ENCODE data around the gene SLC22A12.
A peak's percentile ranks its signal among the peaks of the same experiment; 100 is the strongest.

The SLC22A12 gene

DNA sequence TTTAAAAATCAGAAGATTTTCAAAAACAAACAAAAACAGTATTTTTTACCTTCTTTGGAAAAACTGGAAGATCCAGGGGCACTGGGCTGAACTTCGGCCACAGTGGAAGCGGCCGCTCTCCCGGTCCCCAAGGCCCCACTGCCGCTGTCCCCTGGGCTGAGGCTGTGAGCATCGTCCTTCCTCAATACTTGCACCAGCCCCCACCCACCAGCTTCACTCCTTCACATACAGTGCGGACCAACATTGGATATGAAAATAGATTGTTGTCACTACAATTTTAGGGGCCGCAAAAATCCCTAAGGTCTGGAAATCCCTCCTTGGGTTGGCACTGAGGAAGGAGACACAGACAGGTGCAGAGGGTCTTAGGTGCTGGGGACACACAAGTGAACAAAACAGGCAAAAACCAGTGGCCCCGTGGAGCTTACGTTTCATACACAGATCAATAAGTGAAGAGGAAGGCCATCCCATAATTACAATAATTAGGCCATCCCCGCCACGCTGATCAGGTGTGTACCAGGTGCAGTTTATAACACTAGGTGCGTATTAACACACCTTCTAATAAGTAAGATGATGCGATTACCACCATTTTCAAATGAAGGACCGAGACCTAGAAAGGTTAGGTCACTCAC is 28.2 kb upstream of the SLC22A12 start:
- DNase-seq (ENCODE audit: extremely low read depth in 1 of 2, low read depth in 1 of 2) = no peak

DNA sequence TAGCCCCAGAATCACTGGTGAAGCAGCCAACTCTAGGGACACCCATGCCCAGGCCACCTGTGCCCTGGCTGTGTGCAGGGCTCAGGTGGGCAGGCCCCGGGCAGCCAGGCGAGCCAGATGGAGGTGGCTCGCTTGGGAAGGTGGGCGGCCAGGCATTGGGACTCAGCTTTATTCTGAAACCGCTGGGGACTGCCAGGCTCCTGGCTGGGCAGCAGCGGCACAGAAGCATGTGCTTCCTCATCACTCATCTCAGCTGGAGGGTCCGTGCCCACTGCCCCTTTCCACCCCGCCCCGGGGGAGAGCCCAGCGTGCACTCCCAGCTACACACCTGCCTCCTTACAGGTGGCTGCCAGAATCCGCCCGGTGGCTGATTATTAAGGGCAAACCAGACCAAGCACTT is 27.1 kb upstream of the SLC22A12 start:
- no peak for DNase-seq (ENCODE audit: extremely low read depth in 1 of 2, low read depth in 1 of 2)

DNA sequence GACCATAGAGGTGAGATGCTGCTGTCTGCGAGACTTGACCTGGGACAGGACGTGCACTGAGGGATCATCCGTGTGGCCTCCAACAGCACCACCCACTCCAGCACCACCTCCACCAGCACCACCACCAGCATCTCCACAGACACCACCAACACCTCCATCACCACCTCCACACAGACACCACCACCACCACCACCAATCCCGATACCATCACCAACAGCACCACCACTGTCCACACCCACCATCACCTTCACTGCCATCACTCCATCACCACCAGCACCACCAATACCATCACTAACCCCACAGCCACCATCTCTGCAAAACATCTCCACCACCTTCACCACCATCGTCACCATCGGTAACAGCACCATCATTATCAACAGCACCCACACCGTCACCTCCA is 26.6 kb upstream of the SLC22A12 start:
- DNase-seq (ENCODE audit: extremely low read depth in 1 of 2, low read depth in 1 of 2) = no peak

DNA sequence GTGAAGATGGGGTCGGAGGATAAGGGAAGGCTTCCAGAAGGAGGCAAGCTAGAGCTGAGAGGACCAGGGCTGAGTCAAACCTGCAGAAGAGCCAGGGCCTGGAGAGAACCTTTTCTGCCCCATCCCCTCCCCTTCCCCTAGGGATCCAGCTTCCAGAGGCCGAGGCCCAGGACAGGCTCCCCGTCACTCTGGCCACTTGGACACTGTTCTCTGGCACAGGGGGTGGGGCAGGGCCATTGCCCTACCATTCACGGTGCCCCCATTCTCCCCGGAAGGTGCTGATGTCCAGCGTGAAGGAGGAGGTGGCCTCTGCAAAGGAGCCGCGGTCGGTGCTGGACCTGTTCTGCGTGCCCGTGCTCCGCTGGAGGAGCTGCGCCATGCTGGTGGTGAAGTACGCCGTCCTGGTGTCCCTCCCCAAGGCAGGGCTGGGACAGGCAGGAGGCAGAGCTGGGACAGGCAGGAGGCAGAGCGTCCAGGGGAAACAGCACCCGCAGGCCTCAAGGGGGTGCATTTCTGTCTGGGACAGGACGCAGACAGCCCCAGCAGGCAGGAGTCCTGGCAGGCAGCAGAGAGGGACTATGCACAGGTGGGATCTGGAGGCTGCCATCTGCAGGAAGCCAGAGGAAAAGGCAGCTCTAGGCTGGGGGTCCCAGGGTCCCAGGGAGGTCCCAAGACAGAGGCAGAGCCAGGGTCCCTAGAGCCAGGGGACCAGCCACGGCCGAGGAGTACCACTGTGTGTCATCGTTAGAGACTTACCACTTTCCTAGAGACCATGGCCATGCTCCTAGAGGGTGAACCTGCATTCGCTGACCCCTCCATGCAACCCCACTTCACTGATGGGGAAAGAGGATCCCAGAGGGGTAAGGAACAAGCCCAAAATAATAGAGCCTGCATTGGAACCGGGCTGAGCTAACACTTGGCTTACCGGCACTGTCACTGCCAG is 25.8 kb upstream of the SLC22A12 start:
- no peak for DNase-seq (ENCODE audit: extremely low read depth in 1 of 2, low read depth in 1 of 2)

DNA sequence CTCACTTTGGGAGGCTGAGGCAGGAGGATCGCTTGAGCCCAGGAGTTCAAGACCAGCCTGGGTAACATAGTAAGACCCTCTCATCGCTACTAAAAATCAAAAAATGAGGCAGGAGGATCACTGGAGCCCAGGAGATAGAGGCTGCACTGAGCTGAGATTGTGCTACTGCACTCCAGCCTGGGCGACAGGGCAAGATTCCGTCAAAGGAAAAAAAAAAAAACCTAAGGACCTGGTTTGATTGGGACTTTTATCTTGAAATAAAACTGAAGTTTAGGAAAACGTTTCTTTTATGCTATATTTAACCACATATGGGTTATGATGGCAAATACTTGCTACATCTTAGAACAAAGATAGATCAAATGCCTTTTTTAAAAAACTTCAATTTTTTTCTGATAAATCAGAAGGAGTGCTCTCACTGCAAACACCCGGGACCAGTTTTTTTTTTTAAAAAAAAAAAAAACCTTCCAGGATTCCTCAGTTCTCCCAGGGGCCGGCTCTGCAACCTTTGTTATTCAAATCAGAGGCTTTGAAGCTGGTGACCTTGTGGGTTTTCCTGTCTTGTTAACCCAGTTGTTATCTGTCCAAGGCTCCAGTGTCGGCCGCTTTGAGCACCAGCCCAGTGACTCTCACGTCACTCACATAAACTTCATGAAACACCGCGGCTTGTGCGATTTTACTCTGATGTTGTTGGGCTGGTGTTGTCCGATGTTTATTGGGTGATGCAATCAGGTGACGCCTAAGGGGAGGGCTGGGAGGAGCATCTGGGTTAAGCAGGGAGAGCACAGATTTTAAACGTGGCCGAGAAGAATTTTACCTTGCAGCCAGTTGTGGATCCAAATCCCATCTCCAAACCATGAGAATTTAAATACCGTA is 24.7 kb upstream of the SLC22A12 start:
- peak in 1 of 2 donors; percentile 14 for DNase-seq (ENCODE audit: extremely low read depth in 1 of 2, low read depth in 1 of 2)

DNA sequence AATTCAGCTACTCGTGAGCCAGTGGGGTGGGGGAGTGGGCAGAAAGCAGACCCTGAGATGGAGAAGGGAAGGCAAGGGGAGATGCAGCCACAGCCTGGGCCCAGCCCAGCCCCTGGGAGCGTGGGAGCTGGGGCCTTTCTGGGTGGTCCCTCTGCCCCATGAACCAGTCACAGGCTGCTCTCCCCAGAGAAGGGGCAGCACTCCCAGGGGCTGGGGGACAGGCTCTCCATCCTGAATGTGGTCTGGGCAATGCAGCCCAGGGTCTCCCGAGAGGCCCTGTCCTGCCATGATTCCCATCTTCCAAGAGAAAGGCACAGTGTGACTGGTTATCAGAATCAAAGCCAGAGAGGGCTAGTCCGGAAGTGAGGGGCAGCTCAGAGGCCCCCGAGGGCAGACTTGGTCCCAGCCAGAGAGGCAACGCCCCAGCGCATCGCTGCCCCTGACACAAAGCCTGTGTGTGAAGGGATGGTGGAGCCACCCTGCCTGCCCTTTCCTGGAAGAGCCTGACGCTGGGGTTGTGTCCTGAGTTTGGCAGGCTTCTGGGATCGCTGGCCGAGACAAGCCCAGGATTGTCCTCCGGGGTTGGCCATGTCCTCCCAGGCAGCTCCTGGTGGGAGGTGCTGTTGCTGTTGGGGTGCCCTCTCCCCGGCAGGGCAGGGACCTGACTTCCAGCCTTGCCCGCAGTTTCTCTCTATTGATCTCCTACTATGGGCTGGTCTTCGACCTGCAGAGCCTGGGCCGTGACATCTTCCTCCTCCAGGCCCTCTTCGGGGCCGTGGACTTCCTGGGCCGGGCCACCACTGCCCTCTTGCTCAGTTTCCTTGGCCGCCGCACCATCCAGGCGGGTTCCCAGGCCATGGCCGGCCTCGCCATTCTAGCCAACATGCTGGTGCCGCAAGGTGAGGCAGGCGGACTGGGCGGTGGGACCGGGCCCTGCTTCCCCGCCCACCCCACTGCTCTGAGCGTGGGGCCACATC is 23.8 kb upstream of the SLC22A12 start:
- DNase-seq (ENCODE audit: extremely low read depth in 1 of 2, low read depth in 1 of 2) = no peak

DNA sequence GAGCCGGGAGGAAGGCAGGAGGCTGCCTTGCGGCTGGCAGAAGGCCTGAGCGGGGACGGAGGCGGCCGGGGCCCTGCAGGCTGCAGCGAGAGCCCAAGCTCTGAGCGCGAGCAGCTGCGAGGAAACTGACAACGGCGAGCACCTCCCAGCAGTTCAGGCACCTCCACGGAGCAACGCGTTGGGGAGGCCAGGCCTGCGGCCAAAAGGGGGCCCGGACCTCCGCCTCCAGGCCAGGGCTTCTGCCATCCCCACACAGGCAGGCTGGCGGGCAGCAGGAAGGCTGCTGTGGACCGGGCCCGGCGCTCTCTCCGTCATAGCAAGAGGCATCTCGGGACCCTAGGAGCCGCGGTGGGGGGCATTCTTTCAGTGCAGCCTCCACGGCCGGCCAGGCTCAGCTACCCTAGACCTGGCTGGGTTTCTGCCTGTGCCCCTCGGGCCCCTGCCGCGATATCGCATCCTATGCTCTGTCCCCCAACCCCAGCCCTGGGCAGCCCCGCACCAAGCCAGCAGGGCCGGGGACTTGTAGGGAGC is 22.9 kb upstream of the SLC22A12 start:
- no peak for DNase-seq (ENCODE audit: extremely low read depth in 1 of 2, low read depth in 1 of 2)

DNA sequence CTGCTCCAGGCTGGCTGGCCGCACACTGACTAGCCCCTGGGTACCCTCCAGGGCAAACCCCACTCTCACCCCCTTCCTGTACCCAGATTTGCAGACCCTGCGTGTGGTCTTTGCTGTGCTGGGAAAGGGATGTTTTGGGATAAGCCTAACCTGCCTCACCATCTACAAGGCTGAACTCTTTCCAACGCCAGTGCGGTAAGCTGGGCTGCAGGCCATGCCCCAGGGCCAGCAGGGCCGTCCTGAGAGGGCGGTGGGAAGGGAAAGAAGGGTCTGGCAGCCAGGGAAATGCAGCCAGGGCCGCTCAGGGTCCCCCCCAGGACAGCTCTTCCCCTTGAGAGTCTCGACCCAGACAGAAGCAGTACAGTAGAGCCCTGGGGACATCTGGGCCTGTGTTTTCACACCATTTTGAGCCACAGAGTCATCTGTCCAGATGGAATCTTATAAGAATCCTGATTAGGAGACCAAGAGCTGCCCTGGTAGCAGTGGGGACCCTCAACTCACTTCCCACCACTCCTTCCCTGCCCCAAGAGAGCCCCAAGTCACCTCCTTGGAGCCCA is 22.4 kb upstream of the SLC22A12 start:
- DNase-seq (ENCODE audit: extremely low read depth in 1 of 2, low read depth in 1 of 2) = no peak

DNA sequence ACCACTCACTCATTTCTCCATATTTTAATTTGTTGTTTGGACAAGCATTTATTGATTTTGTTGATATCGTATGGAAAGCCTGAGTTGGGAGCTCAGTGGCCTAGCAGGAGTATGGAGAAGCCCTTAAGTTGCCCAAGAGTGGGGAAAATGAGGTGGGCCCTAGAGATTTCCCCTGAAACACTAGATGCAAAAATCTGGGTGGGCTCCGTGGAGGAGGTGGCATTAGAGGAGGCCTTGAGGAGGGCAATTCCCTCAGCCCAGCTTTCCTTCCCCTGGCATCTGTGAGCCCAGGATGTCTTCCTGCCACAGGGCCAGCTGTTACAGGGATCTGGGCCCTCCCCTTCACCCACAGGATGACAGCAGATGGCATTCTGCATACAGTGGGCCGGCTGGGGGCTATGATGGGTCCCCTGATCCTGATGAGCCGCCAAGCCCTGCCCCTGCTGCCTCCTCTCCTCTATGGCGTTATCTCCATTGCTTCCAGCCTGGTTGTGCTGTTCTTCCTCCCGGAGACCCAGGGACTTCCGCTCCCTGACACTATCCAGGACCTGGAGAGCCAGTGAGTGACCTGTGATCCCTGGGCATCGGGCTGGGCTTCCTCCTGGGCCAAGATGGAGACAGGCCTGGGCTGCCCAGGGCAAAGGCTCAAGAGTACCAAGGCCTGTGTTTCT is 21.6 kb upstream of the SLC22A12 start:
- DNase-seq (ENCODE audit: extremely low read depth in 1 of 2, low read depth in 1 of 2) = no peak

DNA sequence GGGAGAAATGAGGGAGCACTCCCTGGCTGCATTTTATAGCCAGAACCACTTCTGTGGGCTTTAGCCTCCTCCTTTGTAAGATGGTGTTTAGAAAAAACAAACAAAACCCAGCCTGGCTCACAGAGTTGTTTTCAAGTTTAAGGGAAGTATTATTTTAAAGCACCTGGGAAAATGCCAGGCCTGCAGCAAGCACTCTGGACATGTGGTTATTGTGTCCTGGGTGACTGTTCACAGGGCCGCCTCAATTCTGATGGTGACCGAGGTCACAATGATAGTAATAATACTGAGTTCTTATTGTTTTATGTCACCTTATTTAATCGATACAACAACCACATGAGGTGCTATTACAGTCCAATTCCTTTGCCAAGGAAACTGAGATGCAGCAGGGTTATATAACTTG is 20.7 kb upstream of the SLC22A12 start:
- DNase-seq (ENCODE audit: extremely low read depth in 1 of 2, low read depth in 1 of 2) = no peak

DNA sequence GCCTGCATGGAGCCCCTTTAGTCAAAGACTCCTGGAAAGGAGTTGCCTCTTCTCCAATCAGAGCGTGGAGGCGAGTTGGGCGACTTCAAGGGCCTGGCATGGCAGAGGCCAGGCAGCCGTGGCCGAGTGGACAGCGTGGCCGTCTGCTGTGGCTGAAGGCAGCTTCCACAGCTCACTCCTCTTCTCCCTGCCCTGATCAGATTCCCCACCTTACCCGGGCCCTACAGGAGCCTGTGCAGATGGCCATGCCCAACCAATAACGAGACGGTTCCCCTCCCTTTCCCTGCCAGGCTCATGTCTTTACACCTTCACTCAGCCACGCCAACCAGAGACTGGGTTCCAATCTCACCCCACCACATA is 20.0 kb upstream of the SLC22A12 start:
- no peak for DNase-seq (ENCODE audit: extremely low read depth in 1 of 2, low read depth in 1 of 2)

DNA sequence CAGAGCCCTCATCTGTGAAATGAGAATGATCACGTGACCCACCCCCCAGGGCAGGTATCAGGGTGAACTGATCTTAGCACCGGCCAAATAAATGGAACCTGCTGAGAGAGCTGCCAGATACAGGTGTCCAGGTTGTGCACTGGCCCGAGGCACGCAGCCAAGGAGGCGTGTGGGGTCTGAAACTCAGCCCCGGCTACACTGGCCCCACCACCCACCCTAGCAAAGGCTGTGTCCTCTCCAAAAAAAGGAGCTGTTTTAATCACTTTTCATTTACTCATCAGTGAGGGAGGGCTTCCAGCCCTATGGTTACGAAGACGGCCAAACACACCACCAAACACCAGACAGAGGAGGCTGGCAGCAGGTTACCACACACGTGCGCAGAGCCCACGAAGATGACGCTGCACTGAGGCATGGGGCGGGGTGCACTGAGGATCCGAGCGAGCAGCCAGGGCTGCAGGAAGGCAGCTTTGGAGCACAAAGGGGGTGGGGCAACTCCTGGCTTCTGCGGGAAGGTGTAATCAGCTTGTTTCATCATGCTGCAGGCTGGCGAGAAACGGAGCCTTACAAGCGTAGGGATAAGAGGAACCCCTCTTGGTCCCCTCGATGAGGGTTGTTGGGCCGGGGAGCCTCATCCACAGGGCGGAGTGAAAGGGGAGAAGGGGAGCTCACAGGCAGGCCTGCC is 19.5 kb upstream of the SLC22A12 start:
- DNase-seq (ENCODE audit: extremely low read depth in 1 of 2, low read depth in 1 of 2) = no peak

DNA sequence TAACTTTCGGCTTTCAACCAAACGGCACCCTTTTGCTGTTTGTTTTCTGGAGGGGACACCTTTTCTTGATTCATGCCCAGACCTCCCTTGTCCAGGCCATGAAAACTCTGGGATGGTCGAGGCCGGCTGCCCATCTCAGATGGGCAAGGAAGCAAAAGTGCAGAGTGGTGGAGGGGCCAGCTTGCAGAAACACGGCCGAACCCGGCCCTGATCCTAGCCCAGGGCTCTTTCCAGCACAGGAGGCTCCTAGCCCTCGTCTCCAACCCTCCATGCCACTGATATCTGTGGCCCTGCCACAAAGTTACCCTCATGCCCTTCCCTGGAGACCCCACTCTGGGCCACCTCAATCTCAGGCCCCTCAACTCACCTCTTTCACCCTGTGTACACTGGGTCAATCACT is 18.9 kb upstream of the SLC22A12 start:
- DNase-seq (ENCODE audit: extremely low read depth in 1 of 2, low read depth in 1 of 2) = no peak

DNA sequence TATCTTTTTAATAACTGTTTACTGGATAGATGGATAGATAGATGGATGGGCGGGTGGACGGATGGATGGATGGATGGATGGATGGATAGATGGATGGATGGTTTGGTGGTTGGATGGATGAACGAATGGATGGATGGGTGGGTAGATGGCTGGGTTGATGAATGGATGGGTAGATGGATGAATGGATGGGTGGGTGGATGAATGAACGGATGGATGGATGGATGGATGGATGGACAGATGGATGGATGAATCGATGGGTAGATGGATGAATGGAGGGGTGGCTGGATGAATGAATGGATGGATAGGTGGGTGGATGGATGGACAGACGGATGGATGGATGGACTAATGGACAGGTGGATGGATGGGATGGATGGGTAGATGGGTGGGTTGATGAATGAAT is 13.8 kb upstream of the SLC22A12 start:
- no peak for DNase-seq (ENCODE audit: extremely low read depth in 1 of 2, low read depth in 1 of 2)

DNA sequence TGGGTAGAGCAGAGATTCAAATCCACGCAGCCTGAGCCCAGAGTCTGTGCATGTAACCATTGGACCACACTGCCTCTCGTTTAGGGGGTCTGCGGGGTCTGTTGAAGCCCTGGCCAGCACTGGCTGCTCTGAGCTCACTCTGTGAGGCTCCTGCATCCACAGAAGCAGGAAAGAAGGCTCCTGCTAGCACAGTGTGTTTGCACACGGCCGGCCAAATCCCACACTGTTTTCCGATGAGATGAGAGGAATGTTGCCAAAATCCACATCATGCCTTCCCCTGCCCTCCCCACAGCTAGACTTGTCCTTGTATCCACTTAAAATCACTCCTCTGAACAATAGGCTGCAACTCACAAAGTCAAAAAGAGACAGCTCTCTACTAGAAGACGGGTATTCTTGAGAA is 10.6 kb upstream of the SLC22A12 start:
- no peak for DNase-seq (ENCODE audit: extremely low read depth in 1 of 2, low read depth in 1 of 2)

DNA sequence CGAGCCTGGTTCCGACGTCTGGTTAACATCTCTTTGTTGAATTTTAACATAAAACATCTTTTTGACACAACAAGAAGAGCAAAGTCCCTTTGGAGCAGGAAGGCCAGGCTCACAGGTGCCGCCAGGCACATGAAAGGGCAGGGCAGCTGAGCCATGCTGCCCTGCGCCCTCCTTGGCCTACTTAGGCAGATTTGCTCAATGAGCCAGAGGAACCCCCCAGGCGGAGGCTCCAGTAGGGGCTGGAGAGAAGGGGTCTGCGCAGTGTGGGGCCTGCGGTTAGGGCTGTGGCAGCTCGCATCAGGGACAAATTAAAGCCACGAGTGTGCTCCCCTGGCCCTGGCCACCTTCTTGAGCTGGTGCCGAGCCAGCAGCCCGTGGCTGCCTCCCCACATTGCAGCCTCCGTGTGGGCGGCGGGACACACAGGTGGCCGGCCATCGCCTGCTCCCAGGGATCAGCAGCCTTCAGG is 9.9 kb upstream of the SLC22A12 start:
- DNase-seq (ENCODE audit: extremely low read depth in 1 of 2, low read depth in 1 of 2) = no peak

DNA sequence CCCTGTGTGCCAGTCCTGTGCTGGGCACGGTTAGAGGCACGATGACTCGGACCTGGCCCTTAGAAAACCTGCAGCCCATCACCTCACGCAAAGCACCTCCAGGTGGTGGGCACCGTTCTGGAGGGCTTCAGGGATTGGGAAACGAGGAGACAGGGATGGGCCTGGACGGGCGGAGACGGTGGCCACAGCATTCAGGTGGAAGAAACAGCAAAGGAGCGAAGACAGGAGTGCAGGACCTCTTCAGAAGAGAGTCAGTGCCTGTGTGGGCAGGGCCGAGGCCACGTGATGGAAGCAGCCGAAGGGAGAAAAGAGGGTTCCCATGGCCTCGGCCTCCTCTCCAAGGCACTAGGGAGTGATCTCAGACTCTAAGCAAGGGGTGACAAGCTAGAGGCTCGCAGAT is 8.1 kb upstream of the SLC22A12 start:
- DNase-seq (ENCODE audit: extremely low read depth in 1 of 2, low read depth in 1 of 2) = no peak
